ENCODE data around the gene ALG14. TPM values are rescaled to one million over a fixed set of nuclear protein-coding genes. Genes with fewer than 3 reads are reported as not detected.

ALG14 gene
- total RNA-seq, 2 experiments from 2014 or later: 2.4 to 2.7 TPM

GRCh38 chr1:94992863-94993563, 79.7 kb downstream of the ALG14 start:
- DNase-seq: no peak
- Mint-ChIP-seq H3K27me3 (no peaks in the 10 kb centered on the region), H3K4me3 (no peak overlapping the region), H3K36me3 (ENCODE audit: low read depth) (no peaks in the 10 kb centered on the region), H3K27ac (no peak overlapping the region), H3K9me3 (no peaks in the 10 kb centered on the region), H3K4me1 (no peaks in the 10 kb centered on the region)
- ChIA-PET POLR2A (no interaction called here), CTCF (no interaction called here)

GRCh38 chr1:94992161-94992560, 80.6 kb downstream of the ALG14 start:
- Mint-ChIP-seq H3K27ac (no peak overlapping the region), H3K9me3 (no peaks in the 10 kb centered on the region), H3K36me3 (ENCODE audit: low read depth) (no peaks in the 10 kb centered on the region), H3K27me3 (no peaks in the 10 kb centered on the region), H3K4me3 (no peak overlapping the region), H3K4me1 (no peaks in the 10 kb centered on the region)
- POLR2A ChIA-PET: no interaction called here
- DNase-seq: no peak
- CTCF ChIA-PET: no interaction called here

DNA sequence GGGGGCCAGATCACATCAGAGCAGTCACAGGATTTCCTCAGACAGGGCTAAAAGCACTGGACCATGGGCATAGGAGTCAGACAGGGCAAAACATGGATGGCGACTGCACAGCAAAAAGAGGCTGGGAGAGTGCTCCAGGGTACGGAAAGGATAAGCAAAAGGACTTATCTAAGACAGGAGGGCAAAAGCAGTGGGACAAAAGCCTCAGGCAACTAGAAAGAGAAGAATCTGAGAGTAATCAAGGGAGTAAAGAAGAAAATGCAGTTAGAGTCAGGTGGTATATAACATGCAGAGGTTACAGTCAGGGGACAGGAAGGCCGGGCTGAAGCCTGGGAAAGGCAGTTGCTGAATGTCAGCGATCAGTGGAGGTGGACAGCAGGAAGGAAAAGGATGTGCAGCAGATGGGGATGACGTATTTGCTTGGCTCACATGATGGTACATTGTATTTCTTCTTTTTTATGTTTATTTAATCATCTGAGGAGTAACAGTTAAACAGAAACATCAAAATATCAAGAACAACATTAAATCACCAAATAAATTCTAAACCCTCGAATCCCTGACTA, 82.8 kb downstream of the ALG14 start:
- Mint-ChIP-seq H3K9me3 (no peaks in the 10 kb centered on the region), H3K36me3 (ENCODE audit: low read depth) (no peaks in the 10 kb centered on the region), H3K27ac (no peak overlapping the region), H3K27me3 (no peaks in the 10 kb centered on the region), H3K4me1 (no peaks in the 10 kb centered on the region), H3K4me3 (no peak overlapping the region)
- ChIA-PET CTCF (no interaction called here), POLR2A (no interaction called here)
- DNase-seq: no peak

DNA sequence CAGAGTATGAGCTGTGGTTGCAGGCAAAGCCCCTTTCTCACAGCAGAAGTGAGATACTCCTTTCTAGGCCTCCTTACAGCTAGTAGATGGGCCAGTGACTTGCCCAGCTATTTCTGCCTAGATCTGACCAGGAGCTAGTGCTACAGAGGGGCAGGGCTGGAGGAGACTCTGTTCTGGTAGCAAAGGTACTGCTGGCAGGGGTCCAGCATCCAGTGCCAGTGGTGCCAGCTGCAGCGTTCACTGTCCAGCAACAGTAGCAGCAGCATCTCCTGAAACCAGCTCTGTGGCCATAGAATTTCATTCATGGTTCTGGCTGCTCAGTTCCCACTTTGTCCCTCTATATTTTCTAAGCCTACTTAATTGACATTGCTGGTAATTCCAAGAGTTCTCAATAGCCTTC, 83.4 kb downstream of the ALG14 start:
- H3K36me3 Mint-ChIP-seq (ENCODE audit: low read depth): no peaks in the 10 kb centered on the region
- POLR2A ChIA-PET: no interaction called here

GRCh38 chr1:94988356-94988755, 84.4 kb downstream of the ALG14 start:
- Mint-ChIP-seq H3K36me3 (ENCODE audit: low read depth) (no peaks in the 10 kb centered on the region), H3K27ac (no peak overlapping the region), H3K4me3 (no peak overlapping the region), H3K9me3 (no peaks in the 10 kb centered on the region), H3K27me3 (no peaks in the 10 kb centered on the region), H3K4me1 (no peaks in the 10 kb centered on the region)
- DNase-seq: no peak
- ChIA-PET POLR2A (no interaction called here), CTCF (interaction anchor here (1.6 kb wide), 1 partner anchor 134 kb away, joined by 3 read pairs; no protein-coding TSS in a partner anchor)

More for the DNA sequence above, 83.4 kb downstream of the ALG14 start:
- Mint-ChIP-seq H3K4me3 (no peak overlapping the region), H3K27me3 (no peaks in the 10 kb centered on the region), H3K4me1 (no peaks in the 10 kb centered on the region), H3K9me3 (no peaks in the 10 kb centered on the region), H3K27ac (no peak overlapping the region)
- no peak for DNase-seq
- CTCF ChIA-PET: no interaction called here

- POLR2A ChIA-PET: no interaction called here
- no peak overlapping the region for H3K4me3 Mint-ChIP-seq
- no peak for DNase-seq
- H3K27me3 Mint-ChIP-seq: no peaks in the 10 kb centered on the region
- no peaks in the 10 kb centered on the region for H3K4me1 Mint-ChIP-seq
- no peaks in the 10 kb centered on the region for H3K9me3 Mint-ChIP-seq
- H3K27ac Mint-ChIP-seq: no peak overlapping the region
- H3K36me3 Mint-ChIP-seq (ENCODE audit: low read depth): no peaks in the 10 kb centered on the region
- CTCF ChIA-PET: interaction anchor here (1.6 kb wide), 1 partner anchor 133 kb away, joined by 3 read pairs; no protein-coding TSS in a partner anchor
These were observed 86.0 kb downstream of the ALG14 start for GRCh38 chr1:94986783-94987182.

DNA sequence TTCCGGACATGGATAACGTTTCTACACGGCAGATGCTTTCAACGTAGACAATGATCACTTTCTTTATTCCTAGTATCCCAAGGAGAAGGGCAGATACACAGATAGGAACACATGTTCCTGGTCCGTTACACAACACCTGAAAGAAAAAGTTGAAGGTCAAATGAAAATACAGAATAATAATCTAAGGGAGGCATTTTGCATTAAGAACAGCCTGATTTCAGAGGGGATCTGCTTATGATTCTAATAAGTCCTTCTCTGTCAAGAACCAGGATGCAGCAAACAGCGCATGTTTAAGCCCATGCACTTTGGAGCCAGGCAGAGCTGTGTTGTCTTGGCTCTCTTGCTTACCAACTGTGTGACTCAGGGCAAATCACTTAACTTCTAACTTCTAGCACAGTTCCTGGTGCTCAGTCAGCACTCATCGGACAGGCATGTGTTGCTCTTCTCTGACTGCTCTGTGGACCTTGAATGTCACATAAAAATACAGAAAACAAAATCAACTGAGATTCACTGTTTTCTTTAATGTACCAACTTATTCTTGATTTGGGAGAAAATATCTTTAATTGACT, 89.5 kb downstream of the ALG14 start:
- Mint-ChIP-seq H3K27ac (no peak overlapping the region), H3K4me1 (peaks cover 8% of the 10 kb centered on the region), H3K36me3 (ENCODE audit: low read depth) (no peaks in the 10 kb centered on the region), H3K27me3 (no peaks in the 10 kb centered on the region), H3K9me3 (no peaks in the 10 kb centered on the region), H3K4me3 (no peak overlapping the region)
- CTCF ChIA-PET: no interaction called here
- no peak for DNase-seq
- POLR2A ChIA-PET: no interaction called here

DNA sequence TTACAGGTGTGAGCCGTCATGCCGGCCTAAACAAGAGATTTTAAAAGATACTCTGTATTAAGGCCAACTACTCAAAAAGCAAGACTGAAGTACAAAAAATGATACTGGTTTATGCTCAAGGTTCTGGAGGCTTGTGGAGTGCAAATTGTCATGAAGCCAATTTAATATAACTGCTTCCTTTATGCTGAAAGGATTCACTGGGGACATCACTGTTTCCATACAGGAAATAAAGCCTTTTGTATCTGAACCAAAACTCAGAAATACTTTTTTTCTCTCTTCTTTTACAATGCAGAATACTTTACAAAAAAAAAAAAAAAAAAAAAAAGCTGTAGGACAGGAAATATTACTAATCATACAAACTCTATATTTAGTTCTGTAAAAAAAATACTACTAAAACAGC, 90.4 kb downstream of the ALG14 start:
- Mint-ChIP-seq H3K36me3 (ENCODE audit: low read depth) (no peaks in the 10 kb centered on the region), H3K4me3 (no peak overlapping the region), H3K4me1 (peaks cover 8% of the 10 kb centered on the region), H3K27me3 (no peaks in the 10 kb centered on the region), H3K27ac (no peak overlapping the region), H3K9me3 (no peaks in the 10 kb centered on the region)
- no peak for DNase-seq
- POLR2A ChIA-PET: no interaction called here
- CTCF ChIA-PET: no interaction called here

GRCh38 chr1:94981575-94981973, 91.2 kb downstream of the ALG14 start:
- DNase-seq: no peak
- Mint-ChIP-seq H3K27me3 (no peaks in the 10 kb centered on the region), H3K9me3 (no peaks in the 10 kb centered on the region), H3K27ac (no peak overlapping the region), H3K4me1 (peaks cover 8% of the 10 kb centered on the region), H3K36me3 (ENCODE audit: low read depth) (no peaks in the 10 kb centered on the region), H3K4me3 (no peak overlapping the region)
- ChIA-PET POLR2A (no interaction called here), CTCF (no interaction called here)

- no peak for DNase-seq
- CTCF ChIA-PET: no interaction called here
These were observed 91.9 kb downstream of the ALG14 start for GRCh38 chr1:94980582-94981574.

GRCh38 chr1:94979656-94980581, 92.8 kb downstream of the ALG14 start:
- no peaks in the 10 kb centered on the region for H3K9me3 Mint-ChIP-seq
- CTCF ChIA-PET: no interaction called here
- no peak overlapping the region for H3K4me3 Mint-ChIP-seq
- DNase-seq: no peak
- H3K27ac Mint-ChIP-seq: no peak overlapping the region
- peaks cover 8% of the 10 kb centered on the region for H3K4me1 Mint-ChIP-seq
- POLR2A ChIA-PET: interaction anchor here (0.6 kb wide), 1 partner anchor 46 kb away, joined by 3 read pairs; no protein-coding TSS in a partner anchor
- H3K27me3 Mint-ChIP-seq: no peaks in the 10 kb centered on the region
- no peaks in the 10 kb centered on the region for H3K36me3 Mint-ChIP-seq (ENCODE audit: low read depth)

More at GRCh38 chr1:94980582-94981574, 91.9 kb downstream of the ALG14 start:
- no peaks in the 10 kb centered on the region for H3K9me3 Mint-ChIP-seq
- H3K36me3 Mint-ChIP-seq (ENCODE audit: low read depth): no peaks in the 10 kb centered on the region
- no peak overlapping the region for H3K4me3 Mint-ChIP-seq
- H3K27ac Mint-ChIP-seq: no peak overlapping the region
- no peaks in the 10 kb centered on the region for H3K27me3 Mint-ChIP-seq
- POLR2A ChIA-PET: interaction anchor here (0.6 kb wide), 1 partner anchor 47 kb away, joined by 3 read pairs; no protein-coding TSS in a partner anchor
- H3K4me1 Mint-ChIP-seq: peaks cover 8% of the 10 kb centered on the region

GRCh38 chr1:94979131-94979530, 93.6 kb downstream of the ALG14 start:
- Mint-ChIP-seq H3K4me3 (no peak overlapping the region), H3K36me3 (ENCODE audit: low read depth) (no peaks in the 10 kb centered on the region), H3K9me3 (no peaks in the 10 kb centered on the region), H3K27ac (no peak overlapping the region), H3K27me3 (no peaks in the 10 kb centered on the region), H3K4me1 (peaks cover 8% of the 10 kb centered on the region)
- POLR2A ChIA-PET: no interaction called here
- DNase-seq: no peak
- CTCF ChIA-PET: no interaction called here

Measured in activated CD4-positive, alpha-beta memory T cell treated with anti-CD3 and anti-CD28 coated beads, Interleukin-2, amount 10 ng/mL, durations not matched to agents 7 days and 5 days (primary cell).